Measurements from ENCODE around the gene MGAT3. TPM values are rescaled to one million over a fixed set of nuclear protein-coding genes. Genes with fewer than 3 reads are reported as not detected.

The MGAT3 gene
- total RNA-seq, 4 donors from 2014 or later, result 0.45 to 1.6 (median 0.90) TPM

DNA sequence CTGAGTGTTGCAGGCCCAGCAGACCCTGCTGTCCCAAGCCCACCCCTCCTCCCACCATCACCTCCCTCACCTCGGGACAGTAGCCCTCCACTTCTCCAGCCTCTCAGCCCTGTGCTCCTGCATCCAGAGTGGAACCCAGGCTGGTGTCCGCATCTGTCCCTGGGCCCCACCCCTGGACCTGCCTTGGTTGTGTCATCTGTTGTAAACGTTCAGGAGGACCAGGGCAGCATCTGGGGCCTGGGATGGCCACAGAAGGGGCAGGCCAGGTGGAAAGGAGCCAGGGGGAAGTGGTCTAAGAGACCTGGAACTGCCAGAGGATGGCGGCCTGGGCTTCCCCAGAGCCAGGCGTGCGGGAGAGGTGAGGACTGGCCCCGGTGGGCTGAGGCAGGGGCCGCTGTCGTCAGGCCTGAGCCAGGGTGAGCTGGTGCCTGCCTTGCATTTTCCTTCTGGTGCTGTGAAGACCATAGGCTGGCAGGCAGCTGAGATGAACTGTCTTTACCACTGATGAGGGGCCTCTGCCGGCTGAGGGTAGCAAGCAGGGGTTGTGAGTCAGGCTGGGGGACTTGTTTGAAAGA lies 26.1 kb upstream of the MGAT3 start:
- intact Hi-C loops (cut with DNase I), result no loop called here
- peaks cover 0 to 23% of the 10 kb centered on the region in 2 donors for H3K4me1 ChIP-seq
- H3K9me3 ChIP-seq, result no peaks in the 10 kb centered on the region
- WGBS, 2 donors, result 81 to 88% methylated on average over 4 to 10 of the region's 10 CpGs
- H3K27ac ChIP-seq, result peak overlapping the region in 2 of 3 donors; percentile 55 to 84
- TF ChIP-seq POLR2A (IDR thresholded peaks at IDR 0.05), result no peak
- TF ChIP-seq, protein P1, sequence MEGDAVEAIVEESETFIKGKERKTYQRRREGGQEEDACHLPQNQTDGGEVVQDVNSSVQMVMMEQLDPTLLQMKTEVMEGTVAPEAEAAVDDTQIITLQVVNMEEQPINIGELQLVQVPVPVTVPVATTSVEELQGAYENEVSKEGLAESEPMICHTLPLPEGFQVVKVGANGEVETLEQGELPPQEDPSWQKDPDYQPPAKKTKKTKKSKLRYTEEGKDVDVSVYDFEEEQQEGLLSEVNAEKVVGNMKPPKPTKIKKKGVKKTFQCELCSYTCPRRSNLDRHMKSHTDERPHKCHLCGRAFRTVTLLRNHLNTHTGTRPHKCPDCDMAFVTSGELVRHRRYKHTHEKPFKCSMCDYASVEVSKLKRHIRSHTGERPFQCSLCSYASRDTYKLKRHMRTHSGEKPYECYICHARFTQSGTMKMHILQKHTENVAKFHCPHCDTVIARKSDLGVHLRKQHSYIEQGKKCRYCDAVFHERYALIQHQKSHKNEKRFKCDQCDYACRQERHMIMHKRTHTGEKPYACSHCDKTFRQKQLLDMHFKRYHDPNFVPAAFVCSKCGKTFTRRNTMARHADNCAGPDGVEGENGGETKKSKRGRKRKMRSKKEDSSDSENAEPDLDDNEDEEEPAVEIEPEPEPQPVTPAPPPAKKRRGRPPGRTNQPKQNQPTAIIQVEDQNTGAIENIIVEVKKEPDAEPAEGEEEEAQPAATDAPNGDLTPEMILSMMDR (IDR thresholded peaks at IDR 0.05), result no peak
- peaks cover 39 to 40% of the 10 kb centered on the region in 2 donors for H3K36me3 ChIP-seq
- H3K4me3 ChIP-seq (replicated peaks in 1 of 3), result no peak overlapping the region
- DNase-seq, result no peak
- H3K27me3 ChIP-seq, result no peaks in the 10 kb centered on the region

DNA sequence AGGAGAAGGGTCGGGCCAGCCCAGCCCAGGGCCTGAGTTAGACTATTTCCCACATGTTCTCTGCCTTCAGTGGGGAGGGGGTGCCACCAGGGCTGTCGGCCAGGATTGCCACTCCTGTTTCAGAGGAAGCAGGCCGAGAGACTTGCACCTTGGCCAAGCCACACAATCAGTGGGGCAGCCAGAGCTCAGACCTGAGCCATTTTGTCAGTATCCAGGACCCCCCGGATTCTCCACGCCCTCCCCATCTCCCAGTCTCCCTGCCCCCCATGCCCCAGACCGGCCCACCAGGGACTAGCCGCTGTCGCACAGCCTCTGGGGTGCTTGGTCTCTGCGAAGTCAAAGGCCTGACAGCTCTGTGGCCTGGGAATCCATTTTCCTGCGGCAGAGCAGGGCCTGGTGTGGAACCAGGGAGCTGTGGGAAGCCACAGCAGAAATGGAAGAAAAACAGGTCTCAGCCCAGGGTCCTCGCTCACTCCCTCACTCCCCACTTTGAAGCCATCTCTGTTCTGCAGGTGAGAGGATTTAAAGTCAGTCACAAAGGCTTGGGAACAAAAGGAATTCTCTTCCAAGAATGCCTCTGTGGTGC lies 25.5 kb upstream of the MGAT3 start:
- intact Hi-C loops (cut with DNase I), result no loop called here
- H3K27ac ChIP-seq, result peak overlapping the region; percentile 55 to 84 (median 66)
- no peak for TF ChIP-seq POLR2A (IDR thresholded peaks at IDR 0.05)
- TF ChIP-seq, protein P1 (IDR thresholded peaks at IDR 0.05), result no peak
- WGBS, 2 donors, result 64 to 73% methylated on average over 11 of the region's 11 CpGs
- H3K4me3 ChIP-seq (replicated peaks in 1 of 3), result no peak overlapping the region
- H3K36me3 ChIP-seq, result peaks cover 38 to 39% of the 10 kb centered on the region in 2 donors
- DNase-seq, result no peak
- peaks cover 0 to 23% of the 10 kb centered on the region in 2 donors for H3K4me1 ChIP-seq
- H3K9me3 ChIP-seq, result no peaks in the 10 kb centered on the region
- no peaks in the 10 kb centered on the region for H3K27me3 ChIP-seq

DNA sequence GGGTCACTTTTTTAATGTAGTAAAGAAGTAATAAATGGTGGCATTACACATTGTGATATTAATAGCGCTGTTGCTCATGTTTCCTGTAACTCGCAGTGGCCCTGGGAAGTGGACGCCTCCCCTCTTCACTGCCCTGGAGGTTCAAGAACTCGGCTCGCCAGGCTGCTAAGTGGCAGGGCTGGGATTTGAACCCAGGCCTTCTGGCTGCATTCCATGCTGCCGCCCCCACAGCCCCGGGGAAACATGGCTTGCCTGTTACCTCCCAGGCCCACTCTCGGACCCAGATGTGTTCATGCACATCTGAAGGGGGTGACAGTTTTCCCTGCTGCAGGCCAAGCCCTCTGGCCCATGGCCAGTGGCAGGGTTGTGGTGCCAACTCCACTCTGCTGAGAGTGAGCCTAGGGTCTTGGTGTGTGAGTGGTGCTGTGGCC lies 25.0 kb upstream of the MGAT3 start:
- H3K27me3 ChIP-seq, result no peaks in the 10 kb centered on the region
- WGBS, 2 donors, result 57 to 70% methylated on average over 8 of the region's 8 CpGs
- H3K4me1 ChIP-seq, result peaks cover 0 to 23% of the 10 kb centered on the region in 2 donors
- no peak for TF ChIP-seq POLR2A (IDR thresholded peaks at IDR 0.05)
- TF ChIP-seq, protein P1 (IDR thresholded peaks at IDR 0.05), result no peak
- intact Hi-C loops (cut with DNase I), result no loop called here
- H3K36me3 ChIP-seq, result peaks cover 33% of the 10 kb centered on the region in 2 donors
- no peak for DNase-seq
- no peak overlapping the region for H3K4me3 ChIP-seq (replicated peaks in 1 of 3)
- no peaks in the 10 kb centered on the region for H3K9me3 ChIP-seq
- peak overlapping the region; percentile 55 to 84 (median 66) for H3K27ac ChIP-seq

DNA sequence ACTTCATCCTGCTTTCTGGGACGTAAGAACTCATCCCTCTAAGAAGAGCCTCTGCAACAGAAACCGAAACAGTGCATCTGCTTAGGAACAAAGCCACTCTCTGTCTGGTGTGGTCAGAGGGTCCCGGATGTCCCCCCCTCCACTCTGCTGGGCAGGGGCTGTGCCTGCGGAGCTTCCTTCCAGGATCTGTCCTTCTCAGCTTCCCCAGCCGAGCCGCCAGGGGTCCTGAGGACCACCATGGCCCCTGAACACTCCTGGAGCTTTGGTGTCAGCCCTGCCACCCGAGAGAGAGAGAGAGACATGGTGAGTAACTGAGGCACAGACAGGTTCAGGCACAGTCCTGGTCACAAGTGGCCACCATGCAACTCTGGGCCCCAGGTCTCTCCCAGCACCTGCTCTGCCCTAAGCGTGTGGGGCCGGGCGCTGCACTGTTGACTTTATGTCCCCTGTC lies 24.4 kb upstream of the MGAT3 start:
- no peak for TF ChIP-seq POLR2A (IDR thresholded peaks at IDR 0.05)
- TF ChIP-seq, protein P1 (IDR thresholded peaks at IDR 0.05), result no peak

More for the DNA sequence above, 24.4 kb upstream of the MGAT3 start:
- no peak overlapping the region for H3K4me3 ChIP-seq (replicated peaks in 1 of 3)
- H3K27me3 ChIP-seq, result no peaks in the 10 kb centered on the region
- H3K4me1 ChIP-seq, result peaks cover under 1 to 28% of the 10 kb centered on the region in 2 donors
- H3K9me3 ChIP-seq, result no peaks in the 10 kb centered on the region
- intact Hi-C loops (cut with DNase I), result no loop called here
- peaks cover 28% of the 10 kb centered on the region in 2 donors for H3K36me3 ChIP-seq
- DNase-seq, result no peak
- 85 to 90% methylated on average over 9 to 10 of the region's 10 CpGs for WGBS, 2 donors
- H3K27ac ChIP-seq, result peak overlapping the region; percentile 3 to 84 (median 45)

Data from thyroid gland (tissue), 4 donors.